ENCODE results near the gene MTHFD2L.

- TF ChIP-seq CTCF (IDR thresholded peaks at IDR 0.05; ENCODE audit: insufficient read depth, low read length, poor library complexity, severe bottlenecking) (no peak), EZH2phosphoT487 (conservative IDR thresholded peaks at IDR 0.05; ENCODE audit: low read length) (no peak)
These were observed 181.6 kb downstream of the MTHFD2L start for GRCh38 chr4:74339501-74339900.
